A549 (cell line): Measurements from ENCODE around the gene HNF1B. TPM values are rescaled to one million over a fixed set of nuclear protein-coding genes. Genes with fewer than 3 reads are reported as not detected.

Experiments
- ATAC-seq, 2 experiments: fragments of 200-7000 bp in 1 of 2; fragments of >200 bp in 1 of 2; cut with Nextera tagmentation in 1 of 2; cut with Tn5 transposase in 1 of 2; 3 replicates each; pipeline versions ENCODE4 v1.8.0 to v1.9.1; 2018 to 2020; ENCODE audit warnings: mild to moderate bottlenecking in 1 of 2, moderate library complexity in 1 of 2
- CTCF ChIA-PET: fragments of 300-600 bp; sonication (Branson Sonifier 250); formaldehyde crosslinking; extraction: SDS; loops from one replicate; lab custom pipeline; 2021; ENCODE audit warnings: antibody characterized with exemption, inconsistent platforms; lab: Yijun Ruan, JAX
- POLR2A ChIA-PET: fragments of 350-600 bp; formaldehyde crosslinking; extraction: SDS; loops from one replicate; lab custom pipeline; 2021; ENCODE audit warnings: antibody characterized with exemption, inconsistent platforms; lab: Yijun Ruan, JAX
- DNase-seq, 2 experiments: peaks; one replicate each; pipeline versions ENCODE4 v3.0.0 to v3.0.0-alpha.2; 2011 to 2016; ENCODE audit warnings: low read depth in 1 of 2, low spot score in 1 of 2
- FAIRE-seq: peaks from 2 replicates; lab custom pipeline; 2011; peaks lifted over from hg19 to GRCh38; lab: Jason Lieb, UNC
- H3K27ac ChIP-seq, 2 experiments: fragments of >200 bp; sonication (Bioruptor Twin); formaldehyde crosslinking; 3 replicates each; pipeline ENCODE4 v1.5.1; 2016 to 2017
- H3K4me1 ChIP-seq: fragments of >200 bp; sonication (Bioruptor Twin); formaldehyde crosslinking; 3 replicates; pipeline ENCODE4 v1.6.1; 2016
- H3K4me2 ChIP-seq: fragments of >200 bp; sonication (Bioruptor Twin); formaldehyde crosslinking; 3 replicates; pipeline ENCODE4 v1.6.1; 2016
- H3K4me3 ChIP-seq: fragments of >200 bp; sonication (Bioruptor Twin); formaldehyde crosslinking; 3 replicates; pipeline ENCODE4 v1.5.1; 2016
- H3K9me3 ChIP-seq: fragments of >200 bp; sonication (Bioruptor Twin); formaldehyde crosslinking; 3 replicates; pipeline ENCODE4 v1.6.1; 2016
- ATOH8 ChIP-seq: fragments of 250-450 bp; sonication (Bioruptor Pico); IDR thresholded peaks from 2 replicates; pipeline ENCODE4 v1.5.0; 2020; ENCODE audit warnings: low read depth, mild to moderate bottlenecking, moderate library complexity
- BCL3 ChIP-seq: fragments of >200 bp; sonication (Bioruptor Twin); formaldehyde crosslinking; IDR thresholded peaks from 3 replicates; pipeline ENCODE4 v1.6.1; 2016
- CBX2 ChIP-seq: fragments of 200-600 bp; sonication (generic); IDR thresholded peaks from 2 replicates; pipeline ENCODE4 v1.6.1; 2016; ENCODE audit warnings: low read depth, mild to moderate bottlenecking, borderline replicate concordance
- CEBPB ChIP-seq, 2 experiments: fragments of >200 bp in 1 of 2; sonication (Bioruptor Twin) in 1 of 2; formaldehyde crosslinking in 1 of 2; IDR thresholded peaks; 2 replicates each; pipeline ENCODE4 v1.6.1; 2012 to 2016
- CHD2 ChIP-seq: fragments of 150-350 bp; IDR thresholded peaks from 2 replicates; pipeline ENCODE4 v1.6.1; 2014; ENCODE audit warnings: low read length; ENCODE audit not compliant: partially characterized antibody
- CHD4 ChIP-seq: fragments of 200-600 bp; sonication (generic); IDR thresholded peaks from 2 replicates; pipeline ENCODE4 v1.6.1; 2016; ENCODE audit warnings: antibody characterized with exemption, mild to moderate bottlenecking, borderline replicate concordance
- CTCF ChIP-seq: fragments of >200 bp; sonication (Bioruptor Twin); formaldehyde crosslinking; IDR thresholded peaks from 3 replicates; pipeline ENCODE4 v1.5.1; 2016
- EHF ChIP-seq: fragments of 250-450 bp; sonication (Bioruptor Pico); IDR thresholded peaks from 2 replicates; pipeline ENCODE4 v1.5.0; 2020; ENCODE audit warnings: mild to moderate bottlenecking
- EP300 ChIP-seq, 2 experiments: fragments of >200 bp; sonication (Bioruptor Twin); formaldehyde crosslinking; IDR thresholded peaks; 2 replicates in 1 of 2; 3 replicates in 1 of 2; pipeline ENCODE4 v1.6.1; 2016 to 2017
- ESRRA ChIP-seq: fragments of 150-350 bp; IDR thresholded peaks from 2 replicates; pipeline ENCODE4 v1.6.1; 2014; ENCODE audit warnings: mild to moderate bottlenecking, low read length, borderline replicate concordance
- FOSL2 ChIP-seq, 2 experiments: fragments of 450-650 bp in 1 of 2; fragments of >200 bp in 1 of 2; sonication (Bioruptor Twin) in 1 of 2; formaldehyde crosslinking; IDR thresholded peaks; 2 replicates each; pipeline versions ENCODE4 v1.5.0 to v1.6.1; 2016 to 2020; ENCODE audit warnings: mild to moderate bottlenecking in 1 of 2, moderate library complexity in 1 of 2
- GATA3 ChIP-seq: IDR thresholded peaks from 2 replicates; pipeline ENCODE4 v1.6.1; 2012; ENCODE audit warnings: borderline replicate concordance
- HOXA7 ChIP-seq: fragments of 250-450 bp; sonication (Bioruptor Pico); IDR thresholded peaks from 2 replicates; pipeline ENCODE4 v1.5.0; 2020; ENCODE audit warnings: mild to moderate bottlenecking, moderate library complexity
- JUNB ChIP-seq: fragments of >200 bp; sonication (Bioruptor Twin); formaldehyde crosslinking; IDR thresholded peaks from 2 replicates; pipeline ENCODE4 v1.6.1; 2016
- KDM5A ChIP-seq: fragments of 200-600 bp; sonication (generic); IDR thresholded peaks from 2 replicates; pipeline ENCODE4 v1.6.1; 2016; ENCODE audit warnings: antibody characterized with exemption, mild to moderate bottlenecking
- MAX ChIP-seq: IDR thresholded peaks from 2 replicates; pipeline ENCODE4 v1.6.1; 2012
- MAZ ChIP-seq: fragments of 150-350 bp; IDR thresholded peaks from 2 replicates; pipeline ENCODE4 v1.6.1; 2014; ENCODE audit warnings: antibody characterized with exemption, low read depth, low read length, borderline replicate concordance
- MYC ChIP-seq: IDR thresholded peaks from 2 replicates; pipeline ENCODE4 v1.6.1; 2012; ENCODE audit warnings: mild to moderate bottlenecking, inconsistent platforms, low read length, improper control_type of control experiment, borderline replicate concordance
- NFE2L2 ChIP-seq: fragments of 150-350 bp; conservative IDR thresholded peaks from 2 replicates; pipeline ENCODE4 v1.6.1; 2014; ENCODE audit warnings: low read length
- PBX3 ChIP-seq: IDR thresholded peaks from 2 replicates; pipeline ENCODE4 v1.6.1; 2012
- POLR2A ChIP-seq: IDR thresholded peaks from 2 replicates; pipeline ENCODE4 v1.6.1; 2012; ENCODE audit warnings: mild to moderate bottlenecking, low read length
- POLR2AphosphoS2 ChIP-seq: conservative IDR thresholded peaks from 2 replicates; pipeline ENCODE4 v1.6.1; 2012; ENCODE audit warnings: low read length, improper control_type of control experiment, inconsistent platforms
- RAD21 ChIP-seq, 2 experiments: fragments of >200 bp in 1 of 2; sonication (Bioruptor Twin) in 1 of 2; formaldehyde crosslinking in 1 of 2; IDR thresholded peaks in 1 of 2; conservative IDR thresholded peaks in 1 of 2; 2 replicates in 1 of 2; 3 replicates in 1 of 2; pipeline ENCODE4 v1.6.1; 2012 to 2018; ENCODE audit warnings: inconsistent platforms in 1 of 2
- RCOR1 ChIP-seq: fragments of 150-350 bp; IDR thresholded peaks from 2 replicates; pipeline ENCODE4 v1.6.1; 2014; ENCODE audit warnings: antibody characterized with exemption, low read length, low read depth
- REST ChIP-seq: fragments of 200-600 bp; sonication (generic); IDR thresholded peaks from 2 replicates; pipeline ENCODE4 v1.6.1; 2016; ENCODE audit warnings: antibody characterized with exemption, mild to moderate bottlenecking, moderate library complexity
- RFX5 ChIP-seq: fragments of 450-650 bp; IDR thresholded peaks from 2 replicates; pipeline ENCODE4 v1.7.1; 2014; ENCODE audit warnings: antibody characterized with exemption, mild to moderate bottlenecking, moderate library complexity
- SMC3 ChIP-seq: fragments of >200 bp; sonication (Bioruptor Twin); formaldehyde crosslinking; IDR thresholded peaks from 3 replicates; pipeline ENCODE4 v1.6.1; 2018; ENCODE audit warnings: inconsistent platforms
- SREBF2 ChIP-seq: fragments of 450-650 bp; IDR thresholded peaks from 2 replicates; pipeline ENCODE4 v1.6.1; 2014; ENCODE audit warnings: mild to moderate bottlenecking, moderate library complexity
- USF2 ChIP-seq: fragments of 450-650 bp; IDR thresholded peaks from 2 replicates; pipeline ENCODE4 v1.6.1; 2014; ENCODE audit warnings: antibody characterized with exemption
- ZFP36 ChIP-seq: fragments of 450-650 bp; IDR thresholded peaks from 2 replicates; pipeline ENCODE4 v1.6.1; 2014; ENCODE audit warnings: borderline replicate concordance; ENCODE audit not compliant: partially characterized antibody
- ZNF302 ChIP-seq: fragments of 250-450 bp; sonication (Bioruptor Pico); IDR thresholded peaks from 2 replicates; pipeline ENCODE4 v1.9.0; 2021; ENCODE audit warnings: inconsistent platforms, mild to moderate bottlenecking, moderate library complexity
- ZSCAN20 ChIP-seq: fragments of 250-450 bp; sonication (Bioruptor Pico); IDR thresholded peaks from 2 replicates; pipeline ENCODE4 v1.8.0; 2022; ENCODE audit warnings: mild to moderate bottlenecking, moderate library complexity
- WGBS: methylation state at CpG from one replicate; pipeline ENCODE4 v1.1.6; 2017; ENCODE audit errors: missing lambda C conversion rate; 5-methylcytosine and 5-hydroxymethylcytosine counted together
- polyA plus RNA-seq, 4 experiments: library from polyadenylated mRNA; depleted of rRNA in 3 of 4; stranded (reverse); fragments of >200 nt; fragmentation: RNase III in 1 of 4; extraction: RNeasy Plus Mini Kit Qiagen cat#74134 plus additional on column Dnase treatment in 1 of 4; gene quantifications; 2 replicates in 3 of 4; 3 replicates in 1 of 4; pipeline ENCODE4 v1.2.3, GENCODE V29; 2011 to 2017

Gene HNF1B
- polyA plus RNA-seq, 2 of the 4 experiments (the other 2 are of a cell fraction): 13.3 to 21.3 TPM

GRCh38 chr17:37714897-37715296 is 30.0 kb downstream of the HNF1B start:
- CTCF ChIA-PET: interaction anchor here (0.6 to 11.0 kb wide), 22 partner anchors 8 to 122 kb away, joined by 3 to 88 read pairs (median 4); partner anchors contain the start of gene HNF1B
- Histone ChIP-seq H3K4me1 (peaks cover 95% of the 10 kb centered on the region), H3K9me3 (peaks cover 3% of the 10 kb centered on the region; the same call in 1 of the 3 replicates), H3K27ac (peak overlapping the region; percentile 89 to 95), H3K4me2 (peak overlapping the region; percentile 84), H3K4me3 (no peak overlapping the region)
- DNase-seq: peak; percentile 53 to 85
- POLR2A ChIA-PET: interaction anchor here (1.5 kb wide), 1 partner anchor 105 kb away, joined by 3 read pairs; the partner anchor contains the start of gene SYNRG
- ATAC-seq: peak; percentile 68 to 71
- WGBS: 5% methylated on average over 4 of the region's 4 CpGs
- no peak for FAIRE-seq
- TF ChIP-seq GATA3: peak; percentile 93
- TF ChIP-seq KDM5A: no peak
- peak; percentile 43; the same call in 1 of the 2 replicates for TF ChIP-seq MYC
- TF ChIP-seq MAX: peak; percentile 85
- no peak for TF ChIP-seq REST
- TF ChIP-seq NFE2L2: no peak
- TF ChIP-seq HOXA7: no peak
- TF ChIP-seq EP300 (IDR thresholded peaks at IDR 0.05): peak; percentile 81 to 84; a peak in 3 of 5 replicates
- no peak; a peak in 1 of 4 replicates for TF ChIP-seq CEBPB (IDR thresholded peaks at IDR 0.05)
- TF ChIP-seq ESRRA: 0 out of 2 replicates have a peak, but pooled peaks have one; percentile 42
- no peak for TF ChIP-seq CHD2
- peak; percentile 47; the same call in 2 of the 3 replicates for TF ChIP-seq CTCF
- TF ChIP-seq USF2: peak; percentile 63
- TF ChIP-seq SREBF2: no peak
- peak; percentile 50; the same call in 1 of the 2 replicates for TF ChIP-seq FOSL2 (IDR thresholded peaks at IDR 0.05)
- peak; percentile 26 for TF ChIP-seq FOSL2 (CRISPR knock-in tag; IDR thresholded peaks at IDR 0.05)
- no peak for TF ChIP-seq ZNF302 (CRISPR knock-in tag)
- no peak for TF ChIP-seq POLR2AphosphoS2
- peak; percentile 43; the same call in 1 of the 2 replicates for TF ChIP-seq PBX3
- TF ChIP-seq SMC3: peak; percentile 65
- peak; percentile 72 to 79 for TF ChIP-seq RAD21 (conservative IDR thresholded peaks at IDR 0.05 in 1 of 2, IDR thresholded peaks at IDR 0.05 in 1 of 2)
- peak; percentile 71 for TF ChIP-seq JUNB
- TF ChIP-seq RCOR1: no peak
- TF ChIP-seq ZSCAN20 (CRISPR knock-in tag): no peak
- TF ChIP-seq RFX5: no peak
- no peak for TF ChIP-seq CBX2
- TF ChIP-seq POLR2A: 0 out of 2 replicates have a peak, but pooled peaks have one; percentile 23
- no peak for TF ChIP-seq MAZ
- TF ChIP-seq ZFP36: no peak
- TF ChIP-seq BCL3: peak; percentile 85; the same call in 2 of the 3 replicates
- no peak for TF ChIP-seq EHF (CRISPR knock-in tag)
- TF ChIP-seq CHD4: no peak
- no peak for TF ChIP-seq ATOH8 (CRISPR knock-in tag)
